Glomerular endothelial cell (primary cell): Measurements from ENCODE around the gene TGFB2. TPM values are rescaled to one million over a fixed set of nuclear protein-coding genes. Genes with fewer than 3 reads are reported as not detected.
A peak's percentile ranks its signal among the peaks of the same experiment; 100 is the strongest.

Experiments
- DNase-seq: peaks from one replicate; pipeline ENCODE4 v3.0.0-alpha.2; 2011; ENCODE audit warnings: low read depth, low spot score; ENCODE audit errors: extremely low read depth
- total RNA-seq: library from RNA; depleted of rRNA; stranded (reverse); fragments of >200 nt; gene quantifications from 2 replicates; pipeline ENCODE4 v1.2.3, GENCODE V29; 2015

The TGFB2 gene
- total RNA-seq, 1 donor from 2014 or later = 48.7 TPM

- DNase-seq = no peak
Observed at GRCh38 chr1:218382261-218382660, 37.1 kb downstream of the TGFB2 start.

GRCh38 chr1:218383051-218383450 lies 37.9 kb downstream of the TGFB2 start:
- DNase-seq = no peak

- peak; percentile 76 for DNase-seq
Observed at GRCh38 chr1:218383681-218384080, 38.5 kb downstream of the TGFB2 start.

DNA sequence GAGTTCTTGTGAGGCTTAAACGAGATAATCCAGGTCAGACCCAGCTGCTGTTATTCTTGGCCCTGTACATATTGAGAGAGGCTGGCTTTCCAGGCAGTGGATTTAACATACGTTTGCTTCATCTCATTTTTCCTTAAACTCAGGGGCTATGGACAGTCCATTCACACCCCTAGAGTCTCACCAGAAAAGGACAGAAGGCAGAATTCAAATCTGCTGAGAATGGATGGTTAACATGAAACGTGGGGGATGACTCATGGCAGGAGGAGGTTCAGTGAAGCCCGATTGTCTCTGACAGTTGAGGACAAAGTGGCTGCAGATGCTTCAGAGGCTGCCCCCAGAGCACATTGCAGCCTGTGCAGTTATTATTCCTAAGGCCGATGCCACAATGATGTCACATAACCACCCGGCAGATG lies 39.5 kb downstream of the TGFB2 start:
- DNase-seq = no peak

DNA sequence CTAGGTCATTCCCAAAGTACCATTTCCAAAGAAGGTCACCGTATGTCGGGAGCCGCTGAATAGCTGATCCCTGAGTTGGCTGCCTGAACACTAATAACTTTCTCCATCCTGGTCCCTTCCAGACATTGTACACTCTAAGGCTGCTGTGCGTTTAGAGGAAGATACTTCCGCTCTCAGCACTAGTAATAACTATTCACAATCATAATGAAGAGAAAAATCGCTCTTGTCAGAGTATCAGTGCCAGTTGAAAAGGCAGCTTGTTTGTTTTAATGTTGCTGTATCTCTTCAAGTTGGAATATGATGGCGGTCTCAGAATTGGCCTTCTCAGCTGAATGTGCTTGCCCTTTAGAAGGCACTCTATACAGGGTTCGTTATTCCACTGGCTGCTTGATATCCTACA lies 43.5 kb downstream of the TGFB2 start:
- no peak for DNase-seq

GRCh38 chr1:218390618-218391017 lies 45.5 kb downstream of the TGFB2 start:
- DNase-seq = no peak

- DNase-seq = no peak
Observed at GRCh38 chr1:218392780-218393179, 47.6 kb downstream of the TGFB2 start.

DNA sequence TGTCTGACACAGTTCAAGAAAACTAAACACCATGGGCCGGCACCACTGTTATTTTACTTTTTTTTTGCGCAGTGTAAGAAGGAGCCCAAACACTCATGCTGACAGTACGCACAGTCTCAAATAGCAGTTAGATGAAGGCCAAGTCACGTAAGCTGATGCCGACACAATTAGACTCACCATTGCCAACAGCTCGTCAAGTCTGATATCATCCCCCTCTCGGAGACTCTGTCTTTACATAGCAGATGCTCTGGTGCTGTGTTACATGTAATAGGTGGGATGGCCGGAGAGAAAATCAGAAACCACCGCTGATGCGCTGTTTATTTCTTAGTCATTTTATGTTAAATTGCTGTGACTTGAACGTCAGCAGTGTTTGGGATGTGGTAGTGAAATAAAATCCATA lies 49.3 kb downstream of the TGFB2 start:
- no peak for DNase-seq

DNA sequence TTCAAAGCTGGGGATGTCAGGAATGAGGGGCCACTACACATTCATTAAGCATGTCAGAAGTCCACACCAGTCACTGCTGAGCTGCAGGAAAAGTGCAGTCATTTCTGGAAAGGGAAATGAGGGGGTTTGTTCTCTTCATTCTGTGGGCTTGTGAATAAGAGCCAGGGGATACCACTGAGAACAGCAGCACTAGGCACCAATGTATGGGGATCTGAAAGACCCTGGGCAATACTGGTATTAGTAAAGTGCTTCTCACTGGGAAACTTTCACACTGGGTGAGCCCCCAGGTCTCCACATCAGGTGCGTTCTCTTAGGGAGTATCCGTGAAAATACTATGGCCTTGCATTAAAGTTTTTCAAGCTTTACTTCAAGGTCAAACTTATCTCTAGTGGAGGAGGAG lies 49.9 kb downstream of the TGFB2 start:
- no peak for DNase-seq

DNA sequence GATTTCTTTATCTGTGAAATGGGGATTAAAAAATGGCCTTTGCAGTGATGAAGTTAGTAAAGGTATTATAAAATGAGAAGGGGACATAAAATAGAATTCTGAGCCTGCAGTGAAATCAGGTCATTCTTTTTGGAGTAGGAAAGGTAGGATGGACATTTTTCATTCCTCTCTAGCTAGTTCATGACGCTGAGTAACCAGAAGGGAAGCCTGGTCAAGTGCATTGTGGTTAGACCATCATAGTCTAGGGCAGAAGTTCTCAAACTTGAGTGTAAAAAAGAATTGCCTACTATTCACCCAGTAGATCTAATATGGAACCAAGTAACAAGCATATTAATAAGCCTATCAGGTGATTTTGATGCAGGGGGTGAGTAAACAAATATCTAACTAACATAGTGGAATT lies 50.8 kb downstream of the TGFB2 start:
- no peak for DNase-seq

GRCh38 chr1:218397752-218398339 lies 52.7 kb downstream of the TGFB2 start:
- no peak for DNase-seq

- no peak for DNase-seq
Observed at GRCh38 chr1:218400624-218401023, 55.5 kb downstream of the TGFB2 start.

GRCh38 chr1:218401441-218401997 lies 56.4 kb downstream of the TGFB2 start:
- no peak for DNase-seq

GRCh38 chr1:218401998-218402785 lies 57.1 kb downstream of the TGFB2 start:
- DNase-seq = no peak

- no peak for DNase-seq
Observed at GRCh38 chr1:218402786-218403120, 57.6 kb downstream of the TGFB2 start.

DNA sequence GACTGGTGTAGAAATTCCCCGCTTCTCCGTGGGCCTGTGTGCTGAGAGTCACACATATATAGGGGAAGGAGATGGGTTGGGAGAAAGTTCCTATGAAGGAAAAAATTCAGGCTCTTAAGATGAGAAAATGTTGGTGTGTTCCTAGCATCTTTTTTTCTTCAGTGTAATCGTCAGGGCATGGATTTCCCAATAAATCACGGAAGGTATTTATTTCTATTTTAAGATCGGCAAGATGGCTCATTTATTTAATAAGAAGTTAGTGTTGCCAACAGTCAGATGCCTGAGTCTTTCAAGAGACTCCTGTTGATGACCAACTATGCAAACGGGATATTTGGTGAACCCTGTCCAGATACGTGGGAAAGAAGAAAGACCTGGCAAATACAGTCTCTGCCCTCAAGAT lies 58.2 kb downstream of the TGFB2 start:
- DNase-seq = no peak

DNA sequence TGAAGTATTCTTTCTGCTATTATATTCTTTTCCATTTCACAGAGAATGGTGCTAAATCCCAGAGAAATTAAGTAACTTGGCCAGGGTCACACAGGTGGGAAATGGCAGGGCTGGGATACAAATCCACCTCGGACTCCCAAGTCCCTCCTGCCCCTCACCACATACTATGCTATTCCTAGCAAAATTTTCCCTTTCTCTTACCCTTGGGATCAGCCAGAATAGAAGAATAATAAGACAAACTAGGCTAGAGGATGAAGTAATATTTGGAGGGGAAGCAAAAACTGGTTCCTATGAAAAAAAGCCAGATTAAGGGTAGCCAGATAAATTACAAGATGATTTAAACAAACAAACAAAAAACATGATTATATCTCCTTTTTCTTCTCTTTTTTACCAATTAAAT lies 62.5 kb downstream of the TGFB2 start:
- DNase-seq = no peak

GRCh38 chr1:218408135-218408534 lies 63.0 kb downstream of the TGFB2 start:
- no peak for DNase-seq

DNA sequence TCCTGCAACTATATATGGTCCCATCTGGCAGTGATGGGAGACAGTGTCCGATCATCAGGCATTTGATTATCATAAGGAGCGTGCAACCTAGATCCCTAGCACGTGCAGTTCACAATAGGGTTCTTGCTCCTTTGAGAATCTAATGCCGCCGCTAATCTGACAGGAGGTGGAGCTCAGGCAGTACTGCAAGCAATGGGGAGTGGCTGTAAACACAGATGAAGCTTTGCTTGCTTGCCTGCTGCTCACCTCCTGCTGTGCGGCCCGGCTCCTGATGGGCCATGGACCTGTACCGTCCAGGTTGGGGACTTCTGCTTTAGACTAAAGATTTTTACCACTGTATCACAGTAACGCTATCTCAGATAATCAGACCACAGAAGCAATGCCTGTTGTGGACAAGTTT lies 63.8 kb downstream of the TGFB2 start:
- DNase-seq = no peak

DNA sequence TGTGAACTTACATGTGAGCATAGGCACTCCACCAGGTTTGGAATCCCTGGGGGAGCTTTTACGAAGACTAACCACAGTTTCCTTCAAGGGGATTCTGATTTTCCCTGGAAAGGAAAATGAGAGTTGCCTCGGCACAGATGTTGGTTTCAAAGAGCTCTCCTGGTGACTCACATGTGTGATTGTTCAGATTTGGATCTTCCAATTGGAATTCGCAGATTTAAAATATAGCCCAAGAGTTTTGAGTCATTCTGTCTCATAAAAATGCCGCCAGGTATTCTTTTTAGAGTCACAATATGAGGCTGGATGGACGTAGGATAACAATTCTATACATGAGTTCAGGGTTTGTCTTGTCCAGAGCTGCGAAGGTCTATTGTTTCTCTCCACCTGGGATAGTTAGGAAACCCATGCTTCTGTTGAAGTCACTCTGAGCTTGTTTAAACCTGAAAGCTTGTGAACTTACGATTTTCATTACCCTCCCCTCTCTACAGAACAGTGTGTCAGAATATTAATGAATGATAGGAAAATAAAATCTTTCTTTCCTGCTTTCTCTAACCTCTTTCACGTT lies 64.9 kb downstream of the TGFB2 start:
- DNase-seq = no peak

GRCh38 chr1:218411101-218411500 lies 66.0 kb downstream of the TGFB2 start:
- DNase-seq = no peak

DNA sequence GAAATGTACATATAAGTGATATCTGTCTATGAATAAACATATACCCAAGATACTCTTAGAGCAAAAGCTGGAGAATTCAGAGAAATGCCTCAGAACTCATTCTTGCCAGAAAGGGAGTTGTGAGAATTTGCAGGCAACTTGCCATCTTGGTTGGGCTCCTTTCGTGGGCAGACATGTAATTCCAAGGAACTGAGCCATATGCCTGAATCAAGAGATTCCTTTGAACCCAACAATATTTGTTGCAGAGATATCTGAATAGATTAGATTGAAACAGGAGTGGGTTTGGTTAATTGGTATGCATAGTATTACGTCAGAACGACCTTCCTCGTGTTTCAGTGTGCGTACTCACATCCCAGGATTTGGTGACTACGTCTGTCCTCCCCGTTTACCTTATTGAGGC lies 67.0 kb downstream of the TGFB2 start:
- no peak for DNase-seq
